ENCODE results near the gene CACNB4.

- TF ChIP-seq, protein P1, sequence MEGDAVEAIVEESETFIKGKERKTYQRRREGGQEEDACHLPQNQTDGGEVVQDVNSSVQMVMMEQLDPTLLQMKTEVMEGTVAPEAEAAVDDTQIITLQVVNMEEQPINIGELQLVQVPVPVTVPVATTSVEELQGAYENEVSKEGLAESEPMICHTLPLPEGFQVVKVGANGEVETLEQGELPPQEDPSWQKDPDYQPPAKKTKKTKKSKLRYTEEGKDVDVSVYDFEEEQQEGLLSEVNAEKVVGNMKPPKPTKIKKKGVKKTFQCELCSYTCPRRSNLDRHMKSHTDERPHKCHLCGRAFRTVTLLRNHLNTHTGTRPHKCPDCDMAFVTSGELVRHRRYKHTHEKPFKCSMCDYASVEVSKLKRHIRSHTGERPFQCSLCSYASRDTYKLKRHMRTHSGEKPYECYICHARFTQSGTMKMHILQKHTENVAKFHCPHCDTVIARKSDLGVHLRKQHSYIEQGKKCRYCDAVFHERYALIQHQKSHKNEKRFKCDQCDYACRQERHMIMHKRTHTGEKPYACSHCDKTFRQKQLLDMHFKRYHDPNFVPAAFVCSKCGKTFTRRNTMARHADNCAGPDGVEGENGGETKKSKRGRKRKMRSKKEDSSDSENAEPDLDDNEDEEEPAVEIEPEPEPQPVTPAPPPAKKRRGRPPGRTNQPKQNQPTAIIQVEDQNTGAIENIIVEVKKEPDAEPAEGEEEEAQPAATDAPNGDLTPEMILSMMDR (IDR thresholded peaks at IDR 0.05) = no peak
- no peak for TF ChIP-seq POLR2A (IDR thresholded peaks at IDR 0.05)
Observed at GRCh38 chr2:152126664-152127063, 27.8 kb upstream of the CACNB4 start.
